OCI-LY1 (cell line): ENCODE measurements around the gene SPOCK2.

Source experiments
- CTCF ChIP-seq: fragments of 200-600 bp; sonication (generic), shearing (Covaris generic); IDR thresholded peaks from 2 replicates; pipeline ENCODE4 v1.5.1; 2017; ENCODE audit warnings: mild to moderate bottlenecking, antibody characterized with exemption, low read length, moderate library complexity, mixed read lengths
- EZH2 ChIP-seq: fragments of 200-600 bp; sonication (generic), shearing (Covaris generic); IDR thresholded peaks from 2 replicates; pipeline ENCODE4 v1.8.0; 2017; ENCODE audit warnings: borderline replicate concordance, mixed run types, mild to moderate bottlenecking, antibody characterized with exemption, low read length, moderate library complexity, mixed read lengths

- TF ChIP-seq EZH2 (no peak), CTCF (no peak)
Observed at GRCh38 chr10:72116372-72116771, 28.0 kb upstream of the SPOCK2 start.
